ENCODE measurements around the gene BCO1.

BCO1 gene

GRCh38 chr16:81318711-81319110 lies 80.2 kb downstream of the BCO1 start:
- CTCF ChIA-PET = interaction anchor here (1.1 kb wide), 1 partner anchor 29 kb away, joined by 3 read pairs; no protein-coding TSS in a partner anchor
- no peak for TF ChIP-seq SP1 (IDR thresholded peaks at IDR 0.05)
- 0 out of 2 replicates have a peak, but pooled peaks have one; percentile 24 for TF ChIP-seq L3MBTL2 (conservative IDR thresholded peaks at IDR 0.05)
- TF ChIP-seq, protein P1, sequence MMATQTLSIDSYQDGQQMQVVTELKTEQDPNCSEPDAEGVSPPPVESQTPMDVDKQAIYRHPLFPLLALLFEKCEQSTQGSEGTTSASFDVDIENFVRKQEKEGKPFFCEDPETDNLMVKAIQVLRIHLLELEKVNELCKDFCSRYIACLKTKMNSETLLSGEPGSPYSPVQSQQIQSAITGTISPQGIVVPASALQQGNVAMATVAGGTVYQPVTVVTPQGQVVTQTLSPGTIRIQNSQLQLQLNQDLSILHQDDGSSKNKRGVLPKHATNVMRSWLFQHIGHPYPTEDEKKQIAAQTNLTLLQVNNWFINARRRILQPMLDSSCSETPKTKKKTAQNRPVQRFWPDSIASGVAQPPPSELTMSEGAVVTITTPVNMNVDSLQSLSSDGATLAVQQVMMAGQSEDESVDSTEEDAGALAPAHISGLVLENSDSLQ (IDR thresholded peaks at IDR 0.05) = no peak
- no peak for TF ChIP-seq NFRKB (IDR thresholded peaks at IDR 0.05)
- DNase-seq (ENCODE audit: extremely low spot score) = peak; percentile 15
- POLR2A ChIA-PET = no interaction called here

DNA sequence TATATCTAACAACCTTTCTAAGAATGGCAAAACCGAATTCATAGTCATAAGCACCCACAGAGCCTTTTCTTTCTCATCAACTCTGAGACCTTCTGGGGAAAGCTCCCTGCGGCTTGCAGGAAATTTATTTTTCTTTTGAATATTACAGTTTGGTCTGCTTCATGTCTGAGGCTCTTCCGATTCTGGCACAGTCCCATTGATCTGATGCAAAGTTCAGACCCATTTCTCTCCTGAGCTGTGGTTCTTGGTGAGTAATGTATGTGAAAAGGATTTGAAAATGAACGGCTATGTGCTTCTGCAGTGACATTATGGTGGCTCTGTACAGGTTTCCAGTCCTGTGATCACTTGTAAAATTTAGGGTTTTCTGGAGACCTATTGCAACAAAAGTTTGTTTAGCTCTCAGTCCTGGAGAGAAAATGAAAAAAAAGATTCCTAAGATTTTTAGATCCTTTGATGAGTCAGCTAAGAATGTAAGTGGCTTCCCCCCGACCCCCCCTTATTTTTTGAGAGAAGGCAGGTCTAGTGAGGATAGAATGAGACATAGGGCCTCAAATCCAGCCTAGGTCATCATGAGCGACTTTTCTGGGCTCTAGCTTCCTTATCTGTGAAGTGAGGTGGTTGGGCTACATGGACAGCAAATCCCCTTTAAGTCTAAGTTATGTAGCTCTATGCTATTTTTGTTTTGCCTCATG lies 80.9 kb downstream of the BCO1 start:
- ChIA-PET POLR2A (no interaction called here), CTCF (interaction anchor here (0.6 to 1.1 kb wide), 3 partner anchors 11 to 237 kb away, joined by 3 to 6 read pairs (median 4); no protein-coding TSS in a partner anchor)
- no peak for DNase-seq (ENCODE audit: extremely low spot score)
- TF ChIP-seq SP1 (IDR thresholded peaks at IDR 0.05) = no peak

- no peak for TF ChIP-seq BHLHE40 (IDR thresholded peaks at IDR 0.05; ENCODE audit: borderline replicate concordance)
- TF ChIP-seq LEF1 (IDR thresholded peaks at IDR 0.05; ENCODE audit: borderline replicate concordance) = no peak
- no peak for TF ChIP-seq L3MBTL2 (conservative IDR thresholded peaks at IDR 0.05)
- TF ChIP-seq SUZ12 (IDR thresholded peaks at IDR 0.05) = no peak
- no peak for TF ChIP-seq FOXA1 (IDR thresholded peaks at IDR 0.05)
- ChIA-PET CTCF (no interaction called here), POLR2A (no interaction called here)
- DNase-seq (ENCODE audit: extremely low spot score) = no peak
Observed at GRCh38 chr16:81321039-81321438, 82.5 kb downstream of the BCO1 start.

DNA sequence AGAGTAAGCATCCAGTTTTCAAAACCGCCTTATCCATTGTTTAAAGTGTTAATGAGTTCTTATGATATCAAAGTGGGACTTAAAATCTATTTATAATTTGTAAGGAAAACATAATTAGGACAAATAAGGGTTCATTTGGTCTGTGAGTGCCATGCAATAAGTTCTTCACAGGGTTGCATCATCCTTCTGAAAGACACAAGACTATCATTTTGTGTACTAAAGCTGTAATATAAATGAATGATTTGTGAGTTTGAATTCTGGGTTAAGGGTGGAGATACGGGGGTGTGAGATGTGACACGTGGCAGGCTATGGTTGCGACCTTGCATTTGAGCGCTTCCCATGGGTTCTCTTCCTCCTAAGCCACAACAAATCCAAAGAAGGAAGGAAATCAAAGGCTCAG lies 83.0 kb downstream of the BCO1 start:
- TF ChIP-seq SP1 (IDR thresholded peaks at IDR 0.05) (no peak), ARNT (IDR thresholded peaks at IDR 0.05) (no peak), ELF4 (IDR thresholded peaks at IDR 0.05) (no peak), LEF1 (IDR thresholded peaks at IDR 0.05; ENCODE audit: borderline replicate concordance) (no peak)
- POLR2A ChIA-PET = no interaction called here
- no peak for DNase-seq (ENCODE audit: extremely low spot score)
- CTCF ChIA-PET = no interaction called here

DNA sequence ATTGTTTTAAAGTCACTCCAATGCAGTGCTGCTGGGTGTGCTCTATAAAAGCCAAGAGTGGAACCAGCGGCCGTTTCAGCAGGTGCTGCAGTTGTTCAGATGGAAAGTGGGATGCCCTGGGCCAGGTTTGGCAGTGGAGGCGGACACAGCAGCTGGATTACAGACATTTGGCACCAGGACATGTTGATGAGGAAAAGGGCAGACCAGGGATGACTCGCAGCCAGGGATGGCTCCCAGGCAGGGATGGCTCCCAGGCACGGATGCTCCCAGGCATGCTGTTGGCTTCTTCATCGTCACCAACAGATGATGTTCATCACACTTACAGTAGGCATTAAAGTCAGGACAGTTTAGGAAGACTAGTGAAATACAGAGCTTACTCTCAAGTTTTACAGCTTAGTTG lies 86.3 kb downstream of the BCO1 start:
- TF ChIP-seq BHLHE40 (IDR thresholded peaks at IDR 0.05; ENCODE audit: borderline replicate concordance) = no peak
- TF ChIP-seq FOXA1 (IDR thresholded peaks at IDR 0.05) = no peak
- no peak for TF ChIP-seq ELF4 (IDR thresholded peaks at IDR 0.05)
- TF ChIP-seq TARDBP (IDR thresholded peaks at IDR 0.05) = no peak
- TF ChIP-seq SUZ12 (IDR thresholded peaks at IDR 0.05) = no peak
- TF ChIP-seq SP1 (IDR thresholded peaks at IDR 0.05) = no peak
- TF ChIP-seq FOXM1 (IDR thresholded peaks at IDR 0.05; ENCODE audit: borderline replicate concordance) = no peak
- TF ChIP-seq FOXK2 (IDR thresholded peaks at IDR 0.05) = no peak
- no peak for TF ChIP-seq LEF1 (IDR thresholded peaks at IDR 0.05; ENCODE audit: borderline replicate concordance)
- no peak for TF ChIP-seq NFRKB (IDR thresholded peaks at IDR 0.05)
- TF ChIP-seq HDGF (IDR thresholded peaks at IDR 0.05; ENCODE audit: borderline replicate concordance) = no peak
- TF ChIP-seq ZNF384 (IDR thresholded peaks at IDR 0.05) = no peak
- no peak for TF ChIP-seq ARNT (IDR thresholded peaks at IDR 0.05)
- no peak for DNase-seq (ENCODE audit: extremely low spot score)
- POLR2A ChIA-PET = no interaction called here
- CTCF ChIA-PET = no interaction called here

DNA sequence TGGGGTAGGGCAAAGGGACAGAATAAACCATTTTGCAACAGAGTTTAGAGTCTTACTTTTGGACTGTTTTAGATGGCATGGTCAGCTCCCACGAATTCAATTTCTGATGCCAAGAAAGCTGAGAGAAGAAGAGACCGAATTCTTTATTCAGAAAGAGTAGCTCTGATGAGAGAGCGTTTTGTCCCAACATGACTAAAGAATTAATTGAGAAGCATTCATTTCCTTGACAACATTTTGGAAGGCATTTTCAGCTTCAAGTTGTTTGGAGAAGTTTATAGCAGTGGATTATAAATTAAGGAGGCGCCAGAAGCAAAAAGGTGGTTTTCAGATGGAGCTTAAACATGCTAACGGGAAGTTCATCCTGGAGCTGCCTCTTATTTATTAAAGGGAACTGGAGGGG lies 88.5 kb downstream of the BCO1 start:
- ChIA-PET POLR2A (no interaction called here), CTCF (no interaction called here)
- TF ChIP-seq HDGF (IDR thresholded peaks at IDR 0.05; ENCODE audit: borderline replicate concordance) = no peak
- no peak for TF ChIP-seq NFRKB (IDR thresholded peaks at IDR 0.05)
- TF ChIP-seq LEF1 (IDR thresholded peaks at IDR 0.05; ENCODE audit: borderline replicate concordance) = no peak
- TF ChIP-seq SUZ12 (IDR thresholded peaks at IDR 0.05) = no peak
- TF ChIP-seq, protein P1 (IDR thresholded peaks at IDR 0.05) = no peak
- no peak for TF ChIP-seq FOXA1 (IDR thresholded peaks at IDR 0.05)
- TF ChIP-seq SP1 (IDR thresholded peaks at IDR 0.05) = no peak
- DNase-seq (ENCODE audit: extremely low spot score) = no peak

- DNase-seq (ENCODE audit: extremely low spot score) = no peak
- POLR2A ChIA-PET = no interaction called here
- TF ChIP-seq ELF4 (IDR thresholded peaks at IDR 0.05) = no peak
- TF ChIP-seq ZNF384 (IDR thresholded peaks at IDR 0.05) = no peak
- no peak for TF ChIP-seq FOXA1 (IDR thresholded peaks at IDR 0.05)
- no peak for TF ChIP-seq SP1 (IDR thresholded peaks at IDR 0.05)
- no peak for TF ChIP-seq SUZ12 (IDR thresholded peaks at IDR 0.05)
- no peak for TF ChIP-seq CTBP1 (IDR thresholded peaks at IDR 0.05; ENCODE audit: borderline replicate concordance)
- TF ChIP-seq TARDBP (IDR thresholded peaks at IDR 0.05) = no peak
- no peak for TF ChIP-seq ARNT (IDR thresholded peaks at IDR 0.05)
- TF ChIP-seq, protein P1 (IDR thresholded peaks at IDR 0.05) = no peak
- TF ChIP-seq L3MBTL2 (conservative IDR thresholded peaks at IDR 0.05) = no peak
- TF ChIP-seq FOXM1 (IDR thresholded peaks at IDR 0.05; ENCODE audit: borderline replicate concordance) = no peak
- no peak for TF ChIP-seq FOXK2 (IDR thresholded peaks at IDR 0.05)
- no peak for TF ChIP-seq LEF1 (IDR thresholded peaks at IDR 0.05; ENCODE audit: borderline replicate concordance)
- no peak for TF ChIP-seq BHLHE40 (IDR thresholded peaks at IDR 0.05; ENCODE audit: borderline replicate concordance)
- TF ChIP-seq NFRKB (IDR thresholded peaks at IDR 0.05) = no peak
- CTCF ChIA-PET = interaction anchor here (0.7 kb wide), 2 partner anchors 96 to 128 kb away, joined by 3 read pairs; no protein-coding TSS in a partner anchor
Observed at GRCh38 chr16:81327447-81328196, 89.1 kb downstream of the BCO1 start.

All from HEK293T (cell line).